OCI-LY1 (cell line): Measurements from ENCODE around the gene SDK2.

Source experiments
- H2AFZ ChIP-seq: fragments of 200-600 bp; sonication (generic), shearing (Covaris generic); 2 replicates; pipeline ENCODE4 v1.6.0; 2014; ENCODE audit warnings: antibody characterized with exemption, mild to moderate bottlenecking, low read length
- H3F3A ChIP-seq: fragments of 200-600 bp; sonication (generic), shearing (Covaris generic); 2 replicates; pipeline ENCODE4 v1.6.0; 2014; ENCODE audit warnings: mild to moderate bottlenecking, antibody characterized with exemption, low read length, moderate library complexity; ENCODE audit not compliant: insufficient read depth
- H3K27ac ChIP-seq: fragments of 200-600 bp; sonication (generic); 2 replicates; pipeline ENCODE4 v1.5.1; 2014; ENCODE audit warnings: low read length, mixed run types, mild to moderate bottlenecking, low read depth; ENCODE audit not compliant: poor library complexity, severe bottlenecking
- H3K27me3 ChIP-seq: fragments of 200-600 bp; sonication (generic); 2 replicates; pipeline ENCODE4 v1.6.0; 2014; ENCODE audit warnings: antibody characterized with exemption, mild to moderate bottlenecking, low read length, moderate library complexity; ENCODE audit not compliant: insufficient read depth
- H3K36me3 ChIP-seq: fragments of 200-600 bp; sonication (generic); 2 replicates; pipeline ENCODE4 v1.6.1; 2014; ENCODE audit warnings: mild to moderate bottlenecking, antibody characterized with exemption, low read length, moderate library complexity, mixed read lengths; ENCODE audit not compliant: insufficient read depth
- H3K4me1 ChIP-seq: fragments of 200-600 bp; sonication (generic); 2 replicates; pipeline ENCODE4 v1.5.1; 2014; ENCODE audit warnings: mild to moderate bottlenecking, low read length, moderate library complexity; ENCODE audit not compliant: insufficient read depth, severe bottlenecking
- H3K4me2 ChIP-seq: fragments of 200-600 bp; sonication (generic), shearing (Covaris generic); 2 replicates; pipeline ENCODE4 v1.6.1; 2014; ENCODE audit warnings: low read length
- H3K4me3 ChIP-seq: fragments of 200-600 bp; sonication (generic); 2 replicates; pipeline ENCODE4 v1.5.1; 2014; ENCODE audit warnings: low read length, low read depth, mild to moderate bottlenecking, mixed read lengths; ENCODE audit not compliant: poor library complexity, severe bottlenecking
- H3K79me2 ChIP-seq: fragments of 200-600 bp; shearing (Covaris generic); 2 replicates; pipeline ENCODE4 v1.6.1; 2016; ENCODE audit warnings: mixed run types, low read length, mixed read lengths; ENCODE audit not compliant: insufficient read depth
- H3K9ac ChIP-seq: fragments of 200-600 bp; sonication (generic), shearing (Covaris generic); 2 replicates; pipeline ENCODE4 v1.6.1; 2014; ENCODE audit warnings: mild to moderate bottlenecking, low read length, mixed read lengths
- H3K9me2 ChIP-seq: fragments of 200-600 bp; sonication (generic), shearing (Covaris generic); 2 replicates; pipeline ENCODE4 v1.6.1; 2014; ENCODE audit warnings: low read depth, mild to moderate bottlenecking, low read length, mixed read lengths
- H3K9me3 ChIP-seq: fragments of 200-600 bp; shearing (Covaris generic); 2 replicates; pipeline ENCODE4 v1.6.1; 2014; ENCODE audit warnings: low read length, mixed read lengths
- H4K20me1 ChIP-seq: fragments of 200-600 bp; sonication (generic), shearing (Covaris generic); 2 replicates; pipeline ENCODE4 v1.6.0; 2016; ENCODE audit warnings: mild to moderate bottlenecking, low read length; ENCODE audit not compliant: insufficient read depth
- CTCF ChIP-seq: fragments of 200-600 bp; sonication (generic), shearing (Covaris generic); IDR thresholded peaks from 2 replicates; pipeline ENCODE4 v1.5.1; 2017; ENCODE audit warnings: mild to moderate bottlenecking, antibody characterized with exemption, low read length, moderate library complexity, mixed read lengths
- EZH2 ChIP-seq: fragments of 200-600 bp; sonication (generic), shearing (Covaris generic); IDR thresholded peaks from 2 replicates; pipeline ENCODE4 v1.8.0; 2017; ENCODE audit warnings: borderline replicate concordance, mixed run types, mild to moderate bottlenecking, antibody characterized with exemption, low read length, moderate library complexity, mixed read lengths

Gene SDK2

GRCh38 chr17:73534209-73534909 is 109.9 kb downstream of the SDK2 start:
- Histone ChIP-seq H2AFZ (no peak overlapping the region), H3K27ac (no peak overlapping the region), H4K20me1 (no peaks in the 10 kb centered on the region), H3K4me3 (no peak overlapping the region), H3F3A (no peaks in the 10 kb centered on the region), H3K4me2 (no peak overlapping the region), H3K79me2 (no peaks in the 10 kb centered on the region), H3K27me3 (peaks cover 3% of the 10 kb centered on the region; the same call in 1 of the 2 replicates), H3K36me3 (no peaks in the 10 kb centered on the region), H3K9me2 (no peaks in the 10 kb centered on the region), H3K9me3 (no peaks in the 10 kb centered on the region), H3K9ac (no peak overlapping the region), H3K4me1 (no peaks in the 10 kb centered on the region)
- no peak for TF ChIP-seq CTCF
- TF ChIP-seq EZH2 = no peak

- H2AFZ ChIP-seq = no peak overlapping the region
- H3K9me2 ChIP-seq = no peaks in the 10 kb centered on the region
- no peak for TF ChIP-seq CTCF
- TF ChIP-seq EZH2 = no peak
- no peaks in the 10 kb centered on the region for H3K36me3 ChIP-seq
- H3K9ac ChIP-seq = no peak overlapping the region
- no peak overlapping the region for H3K4me2 ChIP-seq
- H3K4me3 ChIP-seq = no peak overlapping the region
- no peak overlapping the region for H3K27ac ChIP-seq
- H3K9me3 ChIP-seq = no peaks in the 10 kb centered on the region
- H3F3A ChIP-seq = no peaks in the 10 kb centered on the region
- no peaks in the 10 kb centered on the region for H3K4me1 ChIP-seq
- no peaks in the 10 kb centered on the region for H4K20me1 ChIP-seq
- peaks cover 3% of the 10 kb centered on the region; the same call in 1 of the 2 replicates for H3K27me3 ChIP-seq
- H3K79me2 ChIP-seq = no peaks in the 10 kb centered on the region
Observed at GRCh38 chr17:73533781-73534180, 110.5 kb downstream of the SDK2 start.

- Histone ChIP-seq H3K9me2 (no peaks in the 10 kb centered on the region), H3K4me1 (no peaks in the 10 kb centered on the region)
Observed at GRCh38 chr17:73533127-73533526, 111.1 kb downstream of the SDK2 start.

More at GRCh38 chr17:73533127-73533526, 111.1 kb downstream of the SDK2 start:
- no peak overlapping the region for H3K9ac ChIP-seq
- no peak overlapping the region for H3K27ac ChIP-seq
- no peak for TF ChIP-seq EZH2
- TF ChIP-seq CTCF = no peak
- H3K4me3 ChIP-seq = no peak overlapping the region
- H3K4me2 ChIP-seq = no peak overlapping the region
- H3K79me2 ChIP-seq = no peaks in the 10 kb centered on the region
- H3K27me3 ChIP-seq = peaks cover 3% of the 10 kb centered on the region; the same call in 1 of the 2 replicates
- H2AFZ ChIP-seq = no peak overlapping the region
- no peaks in the 10 kb centered on the region for H3K9me3 ChIP-seq
- H3F3A ChIP-seq = no peaks in the 10 kb centered on the region
- no peaks in the 10 kb centered on the region for H4K20me1 ChIP-seq
- no peaks in the 10 kb centered on the region for H3K36me3 ChIP-seq
